Keratinocyte (primary cell): Measurements from ENCODE around the gene FABP3. TPM values are rescaled to one million over a fixed set of nuclear protein-coding genes. Genes with fewer than 3 reads are reported as not detected.
A peak's percentile ranks its signal among the peaks of the same experiment; 100 is the strongest.

Experiments used
- DNase-seq: peaks from one replicate; pipeline ENCODE4 v3.0.0-alpha.2; 2011; ENCODE audit warnings: low read depth, missing footprints, low spot score
- FAIRE-seq: peaks from 2 replicates; lab custom pipeline; 2011; peaks lifted over from hg19 to GRCh38; lab: Jason Lieb, UNC
- H2AFZ ChIP-seq: 2 replicates; pipeline ENCODE4 v1.6.0; 2012; ENCODE audit warnings: low read length, control low read depth, inconsistent platforms; ENCODE audit not compliant: control insufficient read depth
- H3K27ac ChIP-seq: 2 replicates; pipeline ENCODE4 v1.5.1; 2011; ENCODE audit warnings: low read length; ENCODE audit not compliant: control insufficient read depth, insufficient read depth
- H3K27me3 ChIP-seq: 3 replicates; pipeline ENCODE4 v1.6.0; 2011; ENCODE audit warnings: low read length; ENCODE audit not compliant: control insufficient read depth, insufficient read depth; ENCODE audit errors: extremely low read depth
- H3K36me3 ChIP-seq, 2 experiments: 2 replicates in 1 of 2; 3 replicates in 1 of 2; pipeline ENCODE4 v1.5.1; 2011; ENCODE audit warnings: low read length in 2 of 2, mild to moderate bottlenecking in 1 of 2; ENCODE audit not compliant: control insufficient read depth in 2 of 2, insufficient read depth in 2 of 2; ENCODE audit errors: extremely low read depth in 1 of 2
- H3K4me1 ChIP-seq: 3 replicates; pipeline ENCODE4 v1.5.1; 2011; ENCODE audit warnings: low read length; ENCODE audit not compliant: control insufficient read depth, insufficient read depth; ENCODE audit errors: extremely low read depth
- H3K4me2 ChIP-seq: 3 replicates; pipeline ENCODE4 v1.6.0; 2011; ENCODE audit warnings: low read depth, low read length; ENCODE audit not compliant: control insufficient read depth, insufficient read depth; ENCODE audit errors: extremely low read depth
- H3K4me3 ChIP-seq, 3 experiments: fragments of 200-600 bp in 1 of 3; sonication (generic) in 1 of 3; 2 replicates in 2 of 3; 3 replicates in 1 of 3; pipeline ENCODE4 v1.5.1; 2011 to 2016; ENCODE audit warnings: low read length in 3 of 3, mild to moderate bottlenecking in 3 of 3, control low read depth in 2 of 3, inconsistent platforms in 1 of 3, low read depth in 1 of 3, mixed read lengths in 1 of 3, mixed run types in 1 of 3, moderate library complexity in 1 of 3; ENCODE audit not compliant: control insufficient read depth in 2 of 3, insufficient read depth in 2 of 3; ENCODE audit errors: extremely low read depth in 1 of 3
- H3K79me2 ChIP-seq: 2 replicates; pipeline ENCODE4 v1.6.0; 2012; ENCODE audit warnings: low read length; ENCODE audit not compliant: control insufficient read depth, insufficient read depth
- H3K9ac ChIP-seq: 3 replicates; pipeline ENCODE4 v1.6.0; 2011; ENCODE audit warnings: low read length; ENCODE audit not compliant: control insufficient read depth, insufficient read depth; ENCODE audit errors: extremely low read depth
- H3K9me1 ChIP-seq: 3 replicates; pipeline ENCODE4 v1.6.0; 2011; ENCODE audit warnings: low read length; ENCODE audit not compliant: control insufficient read depth, insufficient read depth; ENCODE audit errors: extremely low read depth
- H3K9me3 ChIP-seq: 2 replicates; pipeline ENCODE4 v1.5.1; 2012; ENCODE audit warnings: low read depth, low read length; ENCODE audit not compliant: control insufficient read depth
- H4K20me1 ChIP-seq: 3 replicates; pipeline ENCODE4 v1.6.0; 2011; ENCODE audit warnings: low read length; ENCODE audit not compliant: control insufficient read depth, insufficient read depth; ENCODE audit errors: extremely low read depth
- EZH2 ChIP-seq: IDR thresholded peaks from one replicate; pipeline ENCODE4 v1.6.1; 2012; ENCODE audit warnings: inconsistent platforms, mild to moderate bottlenecking, low read length, moderate library complexity
- dilution Hi-C: fragments of 300-500 bp; cut with MboI; formaldehyde crosslinking; loops from one replicate; pipeline ENCODE4 v1.7.0; 2020; ENCODE audit warnings: low sequenced_read_pairs; ENCODE audit not compliant: extremely low pct_ligation_motif_present
- polyA plus RNA-seq, 5 experiments: library from polyadenylated mRNA; depleted of rRNA in 3 of 5; stranded (reverse) in 3 of 5; stranded (forward) in 1 of 5; unstranded in 1 of 5; fragments of >200 nt; gene quantifications; 1 replicate in 1 of 5; 2 replicates in 3 of 5; 3 replicates in 1 of 5; pipeline versions ENCODE4 v1.2.1 to v1.2.3, GENCODE V29; 2011 to 2012; ENCODE audit warnings: missing spikeins in 2 of 5, low read depth in 1 of 5, low replicate concordance in 1 of 5
- TF ChIP-seq, protein P1 (sequence below), 3 experiments: IDR thresholded peaks in 1 of 3; conservative IDR thresholded peaks in 1 of 3; optimal IDR thresholded peaks in 1 of 3; 2 replicates in 2 of 3; 3 replicates in 1 of 3; pipeline versions ENCODE3 to v1.5.1; 2011; ENCODE audit warnings: low read length in 3 of 3, mild to moderate bottlenecking in 3 of 3, moderate library complexity in 2 of 3, control low read depth in 1 of 3, inconsistent platforms in 1 of 3; ENCODE audit not compliant: insufficient read depth in 2 of 3; ENCODE audit errors: extremely low read depth in 1 of 3

Gene FABP3
- polyA plus RNA-seq, 1 donor (not counting 4 experiments of a cell fraction or from before 2014, with no cell fraction given): 0.59 TPM

DNA sequence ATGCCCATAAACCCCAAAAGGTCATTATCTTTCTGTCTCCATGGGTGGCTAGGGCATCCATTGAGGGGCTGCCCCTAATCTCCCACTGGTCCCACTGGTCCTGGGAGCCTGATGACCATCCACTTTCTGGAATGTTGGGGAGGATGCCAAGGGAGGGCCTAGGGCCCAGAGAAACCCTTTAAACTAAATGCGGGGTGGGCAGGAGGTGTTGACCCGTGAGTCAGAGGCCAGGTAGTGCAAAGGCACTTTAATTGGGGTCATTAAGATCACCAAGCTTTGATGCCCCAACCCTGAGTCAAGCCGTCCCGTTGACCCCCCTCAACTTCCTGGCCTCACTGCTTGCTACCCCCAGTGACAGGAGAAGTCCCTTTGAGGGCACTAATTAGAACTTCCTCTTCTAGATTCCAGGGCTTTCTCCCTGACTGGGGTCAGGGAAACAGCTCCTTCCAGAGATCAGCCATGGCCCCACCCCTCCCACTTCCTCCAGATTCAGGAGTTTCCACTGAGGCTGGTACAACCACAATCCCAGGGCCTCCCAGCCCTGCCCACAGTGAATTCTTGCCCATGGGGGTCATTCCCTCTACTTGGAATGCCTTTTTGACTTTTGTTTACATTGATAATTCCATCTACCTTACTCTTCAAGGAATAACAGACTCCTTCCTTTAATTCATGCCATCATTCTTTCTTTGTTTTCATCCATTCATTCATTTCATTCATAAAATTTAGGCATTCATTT is 24.7 kb upstream of the FABP3 start:
- peak; percentile 23 for FAIRE-seq
- Histone ChIP-seq H3K79me2 (no peaks in the 10 kb centered on the region), H3K27ac (peak overlapping the region; percentile 81), H3K9me1 (no peaks in the 10 kb centered on the region), H3K9me3 (no peaks in the 10 kb centered on the region), H3K4me3 (peak overlapping the region in 1 of 3 experiments; percentile 2), H3K4me1 (peaks cover 50% of the 10 kb centered on the region), H3K4me2 (peak overlapping the region; percentile 60), H2AFZ (no peak overlapping the region), H3K9ac (peak overlapping the region; percentile 23), H4K20me1 (no peaks in the 10 kb centered on the region), H3K36me3 (no peaks in the 10 kb centered on the region), H3K27me3 (no peaks in the 10 kb centered on the region)
- dilution Hi-C loops: no loop called here
- TF ChIP-seq, protein P1, sequence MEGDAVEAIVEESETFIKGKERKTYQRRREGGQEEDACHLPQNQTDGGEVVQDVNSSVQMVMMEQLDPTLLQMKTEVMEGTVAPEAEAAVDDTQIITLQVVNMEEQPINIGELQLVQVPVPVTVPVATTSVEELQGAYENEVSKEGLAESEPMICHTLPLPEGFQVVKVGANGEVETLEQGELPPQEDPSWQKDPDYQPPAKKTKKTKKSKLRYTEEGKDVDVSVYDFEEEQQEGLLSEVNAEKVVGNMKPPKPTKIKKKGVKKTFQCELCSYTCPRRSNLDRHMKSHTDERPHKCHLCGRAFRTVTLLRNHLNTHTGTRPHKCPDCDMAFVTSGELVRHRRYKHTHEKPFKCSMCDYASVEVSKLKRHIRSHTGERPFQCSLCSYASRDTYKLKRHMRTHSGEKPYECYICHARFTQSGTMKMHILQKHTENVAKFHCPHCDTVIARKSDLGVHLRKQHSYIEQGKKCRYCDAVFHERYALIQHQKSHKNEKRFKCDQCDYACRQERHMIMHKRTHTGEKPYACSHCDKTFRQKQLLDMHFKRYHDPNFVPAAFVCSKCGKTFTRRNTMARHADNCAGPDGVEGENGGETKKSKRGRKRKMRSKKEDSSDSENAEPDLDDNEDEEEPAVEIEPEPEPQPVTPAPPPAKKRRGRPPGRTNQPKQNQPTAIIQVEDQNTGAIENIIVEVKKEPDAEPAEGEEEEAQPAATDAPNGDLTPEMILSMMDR (optimal IDR thresholded peaks at IDR 0.05 in 1 of 3, IDR thresholded peaks at IDR 0.05 in 1 of 3, conservative IDR thresholded peaks at IDR 0.05 in 1 of 3; ENCODE audit: extremely low read depth in 1 of 3, insufficient read depth in 2 of 3, low read length in 3 of 3): no peak
- no peak for TF ChIP-seq EZH2
- DNase-seq: no peak

DNA sequence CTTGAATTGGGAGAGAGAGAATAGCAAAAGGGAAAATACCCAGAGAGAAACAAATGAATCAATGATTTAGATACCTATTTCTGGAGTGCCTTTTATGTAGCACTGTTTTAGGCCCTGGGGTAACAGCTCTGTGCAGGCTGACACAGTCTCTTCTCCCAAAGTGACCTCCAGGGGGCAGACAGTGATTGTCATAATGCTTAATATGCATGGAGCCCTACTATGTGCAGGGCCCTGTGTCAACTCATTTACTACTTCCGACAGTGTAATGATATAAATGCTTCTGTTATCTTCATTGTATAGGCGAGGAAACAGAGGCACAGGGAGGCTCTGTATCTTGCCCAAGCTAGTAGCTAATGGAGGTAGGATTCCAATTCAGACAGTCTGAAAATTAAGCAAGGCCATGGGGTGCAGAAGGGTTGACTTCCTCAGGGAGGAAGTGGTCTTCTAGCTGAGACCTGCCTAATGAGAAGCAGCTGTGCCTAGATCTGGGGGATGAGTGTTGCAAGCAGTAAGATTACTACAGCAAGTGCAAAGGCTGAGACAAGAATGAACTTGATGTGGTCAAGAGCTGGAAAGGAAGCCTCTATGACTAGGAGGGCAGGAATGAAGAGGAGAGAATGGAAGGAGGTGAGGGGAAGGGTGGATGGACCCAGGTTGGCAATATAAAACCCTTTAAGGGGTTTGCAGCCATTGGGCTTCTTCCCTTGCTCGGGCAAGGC is 23.9 kb upstream of the FABP3 start:
- peaks cover 50% of the 10 kb centered on the region for H3K4me1 ChIP-seq
- H3K4me3 ChIP-seq: no peak overlapping the region
- no peak overlapping the region for H2AFZ ChIP-seq
- DNase-seq: peak; percentile 99
- TF ChIP-seq, protein P1 (optimal IDR thresholded peaks at IDR 0.05 in 1 of 3, IDR thresholded peaks at IDR 0.05 in 1 of 3, conservative IDR thresholded peaks at IDR 0.05 in 1 of 3; ENCODE audit: extremely low read depth in 1 of 3, insufficient read depth in 2 of 3, low read length in 3 of 3): peak; percentile 61 to 81 (median 64)
- TF ChIP-seq EZH2: no peak
- H3K27me3 ChIP-seq: no peaks in the 10 kb centered on the region
- FAIRE-seq: peak; percentile 100
- no peaks in the 10 kb centered on the region for H3K79me2 ChIP-seq
- H4K20me1 ChIP-seq: no peaks in the 10 kb centered on the region
- no peak overlapping the region for H3K9ac ChIP-seq
- H3K27ac ChIP-seq: peak overlapping the region; percentile 81
- H3K36me3 ChIP-seq: no peaks in the 10 kb centered on the region
- H3K4me2 ChIP-seq: peak overlapping the region; percentile 60
- dilution Hi-C loops: no loop called here
- no peaks in the 10 kb centered on the region for H3K9me1 ChIP-seq
- H3K9me3 ChIP-seq: no peaks in the 10 kb centered on the region
